A673 (cell line): ENCODE data around the gene RALGPS1.

Experiments used
- EZH2 ChIP-seq: fragments of 200-600 bp; sonication (generic); IDR thresholded peaks from 2 replicates; pipeline ENCODE4 v1.6.1; 2017; ENCODE audit warnings: borderline replicate concordance, low read depth, mild to moderate bottlenecking, mixed read lengths, antibody characterized with exemption, low read length; ENCODE audit not compliant: poor library complexity, severe bottlenecking
- TF ChIP-seq, protein P1 (sequence below): fragments of 300-800, 200-600 bp; sonication (generic); conservative IDR thresholded peaks from 2 replicates; pipeline ENCODE4 v1.5.1; 2017; ENCODE audit warnings: low read depth, mild to moderate bottlenecking, antibody characterized with exemption, low read length, moderate library complexity, mixed read lengths

DNA sequence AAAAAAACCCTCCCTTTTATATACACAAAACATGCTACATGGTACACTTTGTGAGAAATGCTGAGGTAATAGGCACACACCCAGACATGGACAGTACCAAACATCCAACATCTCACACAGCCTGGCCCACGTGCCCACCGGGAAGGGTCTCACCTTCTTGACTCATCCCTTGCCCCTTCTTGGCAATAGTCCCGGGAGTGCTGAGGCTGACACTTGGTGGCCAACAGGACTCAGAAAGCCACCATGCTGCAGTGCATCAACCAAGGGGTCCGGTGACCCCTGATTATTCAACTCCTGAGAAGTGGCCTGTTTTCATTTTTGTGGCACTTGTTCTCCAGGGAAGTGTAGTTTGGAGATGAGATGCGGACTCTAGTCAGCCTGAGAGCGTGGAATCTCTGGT is 172.8 kb downstream of the RALGPS1 start:
- TF ChIP-seq, protein P1, sequence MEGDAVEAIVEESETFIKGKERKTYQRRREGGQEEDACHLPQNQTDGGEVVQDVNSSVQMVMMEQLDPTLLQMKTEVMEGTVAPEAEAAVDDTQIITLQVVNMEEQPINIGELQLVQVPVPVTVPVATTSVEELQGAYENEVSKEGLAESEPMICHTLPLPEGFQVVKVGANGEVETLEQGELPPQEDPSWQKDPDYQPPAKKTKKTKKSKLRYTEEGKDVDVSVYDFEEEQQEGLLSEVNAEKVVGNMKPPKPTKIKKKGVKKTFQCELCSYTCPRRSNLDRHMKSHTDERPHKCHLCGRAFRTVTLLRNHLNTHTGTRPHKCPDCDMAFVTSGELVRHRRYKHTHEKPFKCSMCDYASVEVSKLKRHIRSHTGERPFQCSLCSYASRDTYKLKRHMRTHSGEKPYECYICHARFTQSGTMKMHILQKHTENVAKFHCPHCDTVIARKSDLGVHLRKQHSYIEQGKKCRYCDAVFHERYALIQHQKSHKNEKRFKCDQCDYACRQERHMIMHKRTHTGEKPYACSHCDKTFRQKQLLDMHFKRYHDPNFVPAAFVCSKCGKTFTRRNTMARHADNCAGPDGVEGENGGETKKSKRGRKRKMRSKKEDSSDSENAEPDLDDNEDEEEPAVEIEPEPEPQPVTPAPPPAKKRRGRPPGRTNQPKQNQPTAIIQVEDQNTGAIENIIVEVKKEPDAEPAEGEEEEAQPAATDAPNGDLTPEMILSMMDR, result no peak
- TF ChIP-seq EZH2, result no peak
